Prostate gland (tissue), 2 donors: Measurements from ENCODE around the gene CNNM1.

Source experiments
- CTCF ChIP-seq, 4 experiments: fragments of 200-600 bp in 2 of 4; fragments of 450-650 bp in 2 of 4; sonication (generic) in 2 of 4; IDR thresholded peaks; 1 replicate in 3 of 4; 2 replicates in 1 of 4; pipeline ENCODE4 v1.5.1; 2016 to 2019; ENCODE audit warnings: antibody characterized with exemption in 4 of 4, mild to moderate bottlenecking in 2 of 4, moderate library complexity in 2 of 4
- POLR2AphosphoS5 ChIP-seq: sonication (generic); formaldehyde crosslinking; IDR thresholded peaks from one replicate; pipeline ENCODE4 v1.6.1; 2017; ENCODE audit warnings: antibody characterized with exemption

GRCh38 chr10:99375426-99375825 lies 46.3 kb downstream of the CNNM1 start:
- no peak for TF ChIP-seq CTCF (IDR thresholded peaks at IDR 0.05)
- no peak for TF ChIP-seq POLR2AphosphoS5
